ENCODE results near the gene HIGD2A.

DNA sequence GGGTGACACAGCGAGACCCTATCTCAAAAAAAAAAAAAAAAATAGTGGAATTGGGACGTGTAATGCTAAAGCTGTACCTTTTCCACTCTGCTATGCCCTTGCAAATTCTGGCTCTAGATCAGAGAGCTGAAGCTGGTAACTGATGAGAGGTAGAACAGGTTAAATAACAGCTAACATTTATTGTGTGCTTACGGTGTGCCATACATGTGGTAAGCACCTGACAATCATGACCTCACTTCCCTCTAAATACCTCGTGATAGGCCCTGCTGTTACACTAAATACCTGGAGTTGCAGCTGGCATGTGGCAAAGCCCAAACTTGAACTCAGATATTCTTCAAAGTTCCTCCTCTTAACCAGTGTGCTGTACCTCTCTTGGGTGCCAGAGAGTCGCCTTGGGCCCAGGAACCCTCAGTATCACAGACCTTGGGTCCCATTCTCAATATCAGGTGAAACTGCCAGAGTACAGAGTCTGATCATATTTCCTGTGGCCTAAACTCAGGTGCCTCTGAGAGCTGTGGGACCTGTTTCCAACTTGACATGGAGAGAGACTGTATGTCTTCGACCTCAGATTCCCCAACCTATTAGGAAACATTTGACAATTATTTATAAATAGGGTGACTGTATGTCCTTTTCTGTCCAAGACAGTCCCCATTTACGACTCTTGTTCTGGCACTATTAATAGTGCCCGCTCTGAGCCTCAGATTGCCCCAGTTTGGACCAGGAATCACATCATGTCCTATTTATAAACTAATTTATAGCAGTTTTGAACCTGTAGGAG lies 18.4 kb upstream of the HIGD2A start:
- TF ChIP-seq, protein P1, sequence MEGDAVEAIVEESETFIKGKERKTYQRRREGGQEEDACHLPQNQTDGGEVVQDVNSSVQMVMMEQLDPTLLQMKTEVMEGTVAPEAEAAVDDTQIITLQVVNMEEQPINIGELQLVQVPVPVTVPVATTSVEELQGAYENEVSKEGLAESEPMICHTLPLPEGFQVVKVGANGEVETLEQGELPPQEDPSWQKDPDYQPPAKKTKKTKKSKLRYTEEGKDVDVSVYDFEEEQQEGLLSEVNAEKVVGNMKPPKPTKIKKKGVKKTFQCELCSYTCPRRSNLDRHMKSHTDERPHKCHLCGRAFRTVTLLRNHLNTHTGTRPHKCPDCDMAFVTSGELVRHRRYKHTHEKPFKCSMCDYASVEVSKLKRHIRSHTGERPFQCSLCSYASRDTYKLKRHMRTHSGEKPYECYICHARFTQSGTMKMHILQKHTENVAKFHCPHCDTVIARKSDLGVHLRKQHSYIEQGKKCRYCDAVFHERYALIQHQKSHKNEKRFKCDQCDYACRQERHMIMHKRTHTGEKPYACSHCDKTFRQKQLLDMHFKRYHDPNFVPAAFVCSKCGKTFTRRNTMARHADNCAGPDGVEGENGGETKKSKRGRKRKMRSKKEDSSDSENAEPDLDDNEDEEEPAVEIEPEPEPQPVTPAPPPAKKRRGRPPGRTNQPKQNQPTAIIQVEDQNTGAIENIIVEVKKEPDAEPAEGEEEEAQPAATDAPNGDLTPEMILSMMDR (conservative IDR thresholded peaks at IDR 0.05), result no peak
- no peak for TF ChIP-seq EZH2 (IDR thresholded peaks at IDR 0.05; ENCODE audit: low read depth)
